Measurements from ENCODE around the gene GATD1. TPM values are rescaled to one million over a fixed set of nuclear protein-coding genes. Genes with fewer than 3 reads are reported as not detected.

GATD1 gene
- total RNA-seq, 1 donor from 2014 or later, result 63.3 TPM

DNA sequence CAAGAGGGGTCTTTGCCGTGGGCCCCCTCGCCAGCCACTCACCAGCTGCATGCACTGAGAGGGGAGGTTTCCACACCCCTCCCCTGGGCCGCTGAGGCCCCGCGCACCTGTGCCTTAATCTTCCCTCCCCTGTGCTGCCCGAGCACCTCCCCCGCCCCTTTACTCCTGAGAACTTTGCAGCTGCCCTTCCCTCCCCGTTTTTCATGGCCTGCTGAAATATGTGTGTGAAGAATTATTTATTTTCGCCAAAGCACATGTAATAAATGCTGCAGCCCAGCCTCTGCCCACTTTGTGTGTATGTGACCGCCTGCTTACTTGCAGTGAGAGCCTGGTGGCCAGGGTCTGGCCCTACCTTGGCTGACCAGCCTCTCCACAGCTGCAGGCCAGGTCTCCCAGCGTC lies 47.7 kb upstream of the GATD1 start:
- H3K4me1 Mint-ChIP-seq, result peaks cover 41% of the 10 kb centered on the region
- H3K27ac Mint-ChIP-seq, result no peak overlapping the region
- TF ChIP-seq, protein P1, sequence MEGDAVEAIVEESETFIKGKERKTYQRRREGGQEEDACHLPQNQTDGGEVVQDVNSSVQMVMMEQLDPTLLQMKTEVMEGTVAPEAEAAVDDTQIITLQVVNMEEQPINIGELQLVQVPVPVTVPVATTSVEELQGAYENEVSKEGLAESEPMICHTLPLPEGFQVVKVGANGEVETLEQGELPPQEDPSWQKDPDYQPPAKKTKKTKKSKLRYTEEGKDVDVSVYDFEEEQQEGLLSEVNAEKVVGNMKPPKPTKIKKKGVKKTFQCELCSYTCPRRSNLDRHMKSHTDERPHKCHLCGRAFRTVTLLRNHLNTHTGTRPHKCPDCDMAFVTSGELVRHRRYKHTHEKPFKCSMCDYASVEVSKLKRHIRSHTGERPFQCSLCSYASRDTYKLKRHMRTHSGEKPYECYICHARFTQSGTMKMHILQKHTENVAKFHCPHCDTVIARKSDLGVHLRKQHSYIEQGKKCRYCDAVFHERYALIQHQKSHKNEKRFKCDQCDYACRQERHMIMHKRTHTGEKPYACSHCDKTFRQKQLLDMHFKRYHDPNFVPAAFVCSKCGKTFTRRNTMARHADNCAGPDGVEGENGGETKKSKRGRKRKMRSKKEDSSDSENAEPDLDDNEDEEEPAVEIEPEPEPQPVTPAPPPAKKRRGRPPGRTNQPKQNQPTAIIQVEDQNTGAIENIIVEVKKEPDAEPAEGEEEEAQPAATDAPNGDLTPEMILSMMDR (IDR thresholded peaks at IDR 0.05), result no peak
- no peak overlapping the region for H3K4me3 Mint-ChIP-seq
- peaks cover 3% of the 10 kb centered on the region for H3K27me3 Mint-ChIP-seq
- ChIA-PET POLR2A (interaction anchor here (0.8 to 2.7 kb wide), 2 partner anchors 17 to 48 kb away, joined by 3 to 6 read pairs; partner anchors contain the start of genes POLR2L and TSPAN4), CTCF (no interaction called here)
- ATAC-seq (ENCODE audit: low read depth) (no peak), DNase-seq (no peak)
- H3K36me3 Mint-ChIP-seq (ENCODE audit: low read depth), result peaks cover 22% of the 10 kb centered on the region
- intact Hi-C loops (cut with micrococcal nuclease), result no loop called here
- H3K9me3 Mint-ChIP-seq, result no peaks in the 10 kb centered on the region

DNA sequence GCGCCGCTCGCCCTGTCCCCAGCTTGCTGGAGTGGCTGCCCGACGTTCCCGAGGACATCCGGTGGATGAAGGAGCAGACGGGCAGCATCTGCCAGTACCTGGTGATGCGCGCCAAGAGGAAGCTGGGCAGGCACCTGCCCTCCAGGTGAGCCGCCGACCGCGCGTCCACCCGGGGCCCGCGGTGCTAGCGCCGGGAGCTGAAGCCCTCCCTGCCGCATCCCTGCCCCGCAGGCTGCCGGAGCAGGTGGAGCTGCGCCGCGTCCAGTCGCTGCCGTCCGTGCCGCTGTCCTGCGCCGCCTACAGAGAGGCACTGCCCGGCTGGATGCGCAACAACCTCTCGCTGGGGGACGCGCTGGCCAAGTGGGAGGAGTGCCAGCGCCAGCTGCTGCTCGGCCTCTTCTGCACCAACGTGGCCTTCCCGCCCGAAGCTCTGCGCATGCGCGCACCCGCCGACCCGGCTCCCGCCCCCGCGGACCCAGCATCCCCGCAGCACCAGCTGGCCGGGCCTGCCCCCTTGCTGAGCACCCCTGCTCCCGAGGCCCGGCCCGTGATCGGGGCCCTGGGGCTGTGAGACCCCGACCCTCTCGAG lies 47.1 kb upstream of the GATD1 start:
- Mint-ChIP-seq H3K27me3 (peaks cover 3% of the 10 kb centered on the region), H3K4me3 (no peak overlapping the region), H3K36me3 (ENCODE audit: low read depth) (peaks cover 22% of the 10 kb centered on the region), H3K4me1 (peaks cover 37% of the 10 kb centered on the region), H3K27ac (no peak overlapping the region), H3K9me3 (no peaks in the 10 kb centered on the region)
- DNase-seq, result no peak
- intact Hi-C loops (cut with micrococcal nuclease), result no loop called here
- ATAC-seq (ENCODE audit: low read depth), result no peak
- CTCF ChIA-PET, result no interaction called here
- POLR2A ChIA-PET, result interaction anchor here (0.8 to 2.7 kb wide), 2 partner anchors 18 to 48 kb away, joined by 3 to 6 read pairs; partner anchors contain the start of genes POLR2L and TSPAN4
- TF ChIP-seq, protein P1 (IDR thresholded peaks at IDR 0.05), result no peak

DNA sequence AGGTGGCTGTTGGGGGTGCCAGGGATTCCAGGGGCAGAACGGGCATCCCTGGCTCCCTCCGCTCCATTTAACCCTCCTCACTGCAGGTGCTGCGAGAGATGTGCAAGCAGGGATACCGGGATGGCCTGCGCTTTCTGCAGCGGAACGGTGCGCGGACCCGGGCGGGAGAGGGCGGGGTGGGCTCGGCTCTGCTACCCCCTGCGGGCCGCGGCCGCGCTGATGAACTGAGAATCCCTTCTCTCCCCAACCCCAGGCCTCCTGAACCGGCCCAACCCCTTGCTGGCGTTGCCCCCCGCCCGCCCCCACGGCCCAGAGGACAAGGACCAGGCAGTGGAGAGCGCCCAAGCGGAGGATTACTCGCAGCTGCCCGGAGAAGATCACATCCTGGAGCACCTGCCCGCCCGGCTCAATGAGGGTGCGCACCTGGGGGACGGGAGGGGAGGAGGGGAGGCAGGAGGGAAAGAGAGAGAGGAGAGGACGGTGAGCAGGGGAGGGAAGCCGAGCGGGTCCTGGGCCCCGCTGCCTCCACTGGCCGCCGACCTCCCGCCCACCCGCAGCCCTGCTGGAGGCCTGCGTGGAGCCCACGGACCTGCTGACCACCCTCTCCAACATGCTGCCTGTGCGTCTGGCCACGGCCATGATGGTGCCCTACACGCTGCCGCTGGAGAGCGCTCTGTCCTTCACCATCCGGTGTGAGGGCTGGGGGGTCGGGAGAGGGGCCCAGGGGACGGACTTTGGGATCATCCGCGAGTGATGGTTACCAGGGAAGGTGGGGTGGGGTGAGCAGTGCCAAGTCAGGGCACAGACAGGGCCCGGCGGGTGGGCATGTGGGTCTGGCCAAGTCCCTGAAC lies 46.4 kb upstream of the GATD1 start:
- H3K36me3 Mint-ChIP-seq (ENCODE audit: low read depth), result peaks cover 22% of the 10 kb centered on the region
- TF ChIP-seq, protein P1 (IDR thresholded peaks at IDR 0.05), result no peak
- H3K27me3 Mint-ChIP-seq, result peaks cover 3% of the 10 kb centered on the region
- ATAC-seq (ENCODE audit: low read depth) (no peak), DNase-seq (no peak)
- intact Hi-C loops (cut with micrococcal nuclease), result no loop called here
- H3K4me1 Mint-ChIP-seq, result peaks cover 30% of the 10 kb centered on the region
- POLR2A ChIA-PET, result interaction anchor here (0.6 kb wide), 1 partner anchor 13 kb away, joined by 4 read pairs; no protein-coding TSS in a partner anchor
- no peak overlapping the region for H3K27ac Mint-ChIP-seq
- H3K9me3 Mint-ChIP-seq, result no peaks in the 10 kb centered on the region
- no peak overlapping the region for H3K4me3 Mint-ChIP-seq
- CTCF ChIA-PET, result no interaction called here

DNA sequence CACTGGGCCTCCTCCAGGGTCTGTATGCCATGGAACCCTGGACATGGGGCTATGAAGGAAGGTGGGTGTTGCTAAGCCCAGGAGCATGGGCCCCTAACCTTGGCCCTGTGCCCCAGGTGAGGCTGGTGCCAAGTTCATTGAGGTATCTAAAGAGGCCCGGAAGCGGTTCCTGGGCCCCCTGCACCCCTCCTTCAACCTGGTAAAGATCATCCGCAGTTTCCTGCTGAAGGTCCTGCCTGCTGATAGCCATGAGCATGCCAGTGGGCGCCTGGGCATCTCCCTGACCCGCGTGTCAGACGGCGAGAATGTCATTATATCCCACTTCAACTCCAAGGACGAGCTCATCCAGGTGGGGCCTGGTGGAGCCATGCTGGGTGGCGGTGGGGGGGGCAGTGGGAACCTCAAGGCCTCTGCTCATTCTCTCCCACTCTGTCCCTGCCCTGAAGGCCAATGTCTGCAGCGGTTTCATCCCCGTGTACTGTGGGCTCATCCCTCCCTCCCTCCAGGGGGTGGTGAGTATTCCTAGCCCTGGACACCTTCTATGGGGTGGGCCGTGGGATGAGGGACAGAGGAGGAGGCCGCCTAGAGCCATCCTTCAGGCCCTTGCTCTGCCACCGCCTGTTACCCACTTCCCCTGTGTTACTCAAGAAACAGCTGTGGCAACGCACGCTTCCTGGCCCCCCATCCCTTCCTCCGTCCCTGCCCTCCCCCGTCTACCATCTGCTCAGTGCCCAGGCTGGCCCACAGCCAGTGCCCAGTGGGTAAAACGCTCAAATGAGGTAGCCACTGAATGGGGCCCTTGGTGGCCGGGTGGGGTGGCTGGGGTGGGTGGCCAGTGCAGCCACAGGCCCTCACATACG lies 44.5 kb upstream of the GATD1 start:
- Mint-ChIP-seq H3K27me3 (no peaks in the 10 kb centered on the region), H3K9me3 (no peaks in the 10 kb centered on the region), H3K4me3 (no peak overlapping the region), H3K4me1 (peaks cover 19% of the 10 kb centered on the region), H3K36me3 (ENCODE audit: low read depth) (peaks cover 22% of the 10 kb centered on the region), H3K27ac (no peak overlapping the region)
- ChIA-PET POLR2A (interaction anchor here (1.3 to 5.6 kb wide), 4 partner anchors 9 to 21 kb away, joined by 4 to 104 read pairs (median 66); partner anchors contain the start of genes CD151, CRACR2B, POLR2L and RPLP2), CTCF (no interaction called here)
- TF ChIP-seq, protein P1 (IDR thresholded peaks at IDR 0.05), result no peak
- intact Hi-C loops (cut with micrococcal nuclease), result no loop called here
- ATAC-seq (ENCODE audit: low read depth), result no peak
- DNase-seq, result no peak

Measured in activated B cell treated with CpG ODN at 0.5 μM for 24 hours (primary cell).